ENCODE results near the gene MLF2. TPM values are rescaled to one million over a fixed set of nuclear protein-coding genes. Genes with fewer than 3 reads are reported as not detected.

The MLF2 gene
- total RNA-seq, 4 donors from 2014 or later = 79.4 to 170 (median 108) TPM

GRCh38 chr12:6782850-6783566, 30.1 kb upstream of the MLF2 start:
- TF ChIP-seq CTCF (IDR thresholded peaks at IDR 0.05; ENCODE audit: low read depth) = no peak

DNA sequence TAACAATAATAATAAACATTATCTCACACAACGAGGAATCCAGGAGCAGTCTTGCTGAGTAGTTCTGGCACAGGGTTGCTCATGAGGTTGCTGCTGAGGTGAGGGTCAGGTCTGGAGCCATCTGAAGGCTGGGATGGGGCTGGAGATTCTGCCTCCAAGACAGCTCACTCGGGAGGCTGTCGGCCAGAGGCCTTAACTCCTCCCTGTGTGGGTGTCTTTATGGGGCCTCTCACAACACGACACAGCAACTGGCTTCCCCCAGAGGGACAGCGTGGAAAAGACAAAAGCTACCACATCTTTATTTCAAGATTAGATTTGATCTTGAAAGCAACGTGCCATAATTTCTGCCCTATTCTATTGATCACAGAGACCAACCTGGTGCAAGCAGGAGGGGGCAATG, 29.2 kb upstream of the MLF2 start:
- TF ChIP-seq CTCF (IDR thresholded peaks at IDR 0.05; ENCODE audit: low read depth) = no peak

DNA sequence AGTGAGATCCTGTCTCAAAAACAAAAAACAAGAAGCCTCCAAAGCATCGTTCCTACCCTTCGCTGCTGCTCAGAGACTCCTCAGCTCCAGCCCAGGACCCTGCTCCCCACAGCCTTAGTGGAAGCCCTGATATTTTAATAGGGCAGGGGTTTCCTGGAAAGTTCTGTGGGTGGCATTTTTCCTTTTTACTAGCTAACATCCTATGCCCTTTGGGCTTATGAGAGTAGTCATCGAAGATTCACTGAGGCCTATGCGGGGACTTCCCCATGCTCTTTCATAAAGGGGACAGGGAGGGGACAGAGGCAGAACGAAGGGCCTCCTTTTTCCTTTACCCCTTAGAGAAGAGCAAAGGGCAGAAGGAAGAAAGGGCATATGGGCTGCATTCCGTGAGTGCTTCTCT, 27.6 kb upstream of the MLF2 start:
- no peak for TF ChIP-seq CTCF (IDR thresholded peaks at IDR 0.05; ENCODE audit: low read depth)

DNA sequence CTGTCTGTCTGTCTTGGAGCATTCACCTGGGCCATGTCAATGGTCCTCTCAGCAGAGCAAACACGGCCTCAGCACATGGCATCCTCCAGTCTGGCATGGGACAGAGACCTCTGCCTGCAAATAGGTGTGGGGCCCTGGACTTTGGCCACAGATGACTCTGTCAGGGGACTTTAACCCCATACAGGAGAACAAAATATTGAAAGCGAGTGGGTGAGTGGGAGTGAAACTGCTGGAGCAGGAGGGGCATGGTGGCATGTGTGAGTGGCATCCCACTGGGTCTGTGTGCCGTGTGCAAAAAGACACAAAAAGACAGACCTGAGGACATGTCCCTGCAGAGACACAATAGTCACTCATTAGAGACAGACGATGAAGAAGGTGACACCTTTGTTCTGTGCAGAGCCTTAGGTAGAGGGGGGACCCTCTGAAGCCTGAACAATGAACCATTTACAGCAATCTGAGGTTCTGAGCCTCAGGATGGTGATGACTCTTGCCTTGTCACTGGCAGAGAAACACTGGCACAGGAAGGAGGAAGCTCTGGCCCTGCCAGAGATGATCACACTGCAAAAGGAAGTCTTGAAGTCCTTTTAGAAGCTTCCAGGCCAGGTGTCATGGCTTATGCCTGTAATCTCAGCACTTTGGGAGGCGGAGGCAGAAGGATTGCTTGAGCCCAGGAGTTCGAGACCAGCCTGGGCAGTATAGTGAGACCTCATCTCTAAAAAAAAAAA, 26.9 kb upstream of the MLF2 start:
- no peak for TF ChIP-seq CTCF (IDR thresholded peaks at IDR 0.05; ENCODE audit: low read depth)

DNA sequence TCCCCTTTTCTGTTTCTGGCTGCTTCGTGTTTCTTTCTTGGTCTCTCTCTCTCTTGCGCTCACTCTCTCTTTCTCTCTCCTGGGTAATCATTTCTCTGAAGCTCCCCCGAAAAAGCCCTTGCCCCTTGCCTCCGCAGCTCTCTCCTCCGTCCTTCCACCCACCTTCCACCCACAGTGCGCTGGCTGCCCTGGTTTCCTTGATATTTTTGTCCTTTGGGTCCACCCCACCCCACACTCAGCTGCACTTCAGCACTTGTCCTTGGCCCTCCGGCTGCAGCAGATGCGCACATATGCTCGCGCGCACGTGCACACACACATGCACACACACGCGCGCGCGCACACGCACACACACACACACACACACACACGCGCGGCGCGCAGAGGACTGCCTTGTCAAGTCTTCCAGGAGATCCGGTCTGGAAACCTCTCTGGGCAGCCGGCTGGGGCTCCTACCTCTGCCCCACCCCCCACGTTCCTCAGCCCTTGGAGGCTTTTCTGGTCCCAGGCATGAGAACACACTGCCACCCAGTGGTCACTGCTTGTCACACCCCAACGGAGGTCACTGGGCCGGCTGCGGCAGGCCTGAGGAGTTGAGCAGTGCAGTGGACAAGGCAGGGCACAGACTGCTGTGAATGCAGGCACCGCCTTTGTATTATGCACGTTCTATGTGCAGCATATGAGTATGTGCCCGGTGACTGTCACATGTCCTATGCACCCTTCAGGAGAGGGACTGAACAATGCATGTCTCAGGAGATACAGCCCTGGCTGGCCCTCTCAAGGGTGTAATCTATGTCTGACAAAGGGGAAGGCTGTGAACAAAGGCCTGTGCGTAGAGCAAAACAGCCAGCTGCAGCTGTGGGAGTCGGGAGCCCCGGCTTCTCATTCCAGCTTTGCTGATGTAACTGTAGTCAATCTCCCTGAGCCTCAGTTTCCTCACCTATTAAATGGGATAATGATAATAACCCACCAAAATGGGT, 25.9 kb upstream of the MLF2 start:
- TF ChIP-seq CTCF (IDR thresholded peaks at IDR 0.05; ENCODE audit: low read depth) = no peak

GRCh38 chr12:6778217-6778573, 25.3 kb upstream of the MLF2 start:
- TF ChIP-seq CTCF (IDR thresholded peaks at IDR 0.05; ENCODE audit: low read depth) = no peak

DNA sequence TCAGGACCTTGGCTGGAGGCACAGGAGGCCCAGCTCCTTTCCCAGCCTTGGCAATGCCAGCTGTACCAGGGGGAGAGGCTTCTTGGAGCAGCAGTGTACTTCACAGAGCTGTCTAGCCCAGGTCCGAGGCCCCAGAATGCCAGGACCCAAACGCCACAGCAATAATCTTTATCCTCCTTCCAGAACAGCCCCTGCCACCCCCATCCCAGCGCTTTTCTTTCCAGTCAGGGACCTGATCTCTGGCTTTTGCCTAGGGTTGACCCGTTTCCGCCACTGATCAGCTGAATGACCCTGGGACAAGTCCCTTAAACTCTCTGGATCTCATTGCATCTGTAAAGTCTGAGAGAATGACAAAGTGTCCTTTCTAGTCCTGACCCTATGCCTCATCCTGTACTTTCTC, 24.4 kb upstream of the MLF2 start:
- no peak for TF ChIP-seq CTCF (IDR thresholded peaks at IDR 0.05; ENCODE audit: low read depth)
